ENCODE results near the gene AQP1. TPM values are rescaled to one million over a fixed set of nuclear protein-coding genes. Genes with fewer than 3 reads are reported as not detected.

AQP1 gene
- total and polyA plus RNA-seq, 11 donors: 113 to 420 (median 210) TPM

DNA sequence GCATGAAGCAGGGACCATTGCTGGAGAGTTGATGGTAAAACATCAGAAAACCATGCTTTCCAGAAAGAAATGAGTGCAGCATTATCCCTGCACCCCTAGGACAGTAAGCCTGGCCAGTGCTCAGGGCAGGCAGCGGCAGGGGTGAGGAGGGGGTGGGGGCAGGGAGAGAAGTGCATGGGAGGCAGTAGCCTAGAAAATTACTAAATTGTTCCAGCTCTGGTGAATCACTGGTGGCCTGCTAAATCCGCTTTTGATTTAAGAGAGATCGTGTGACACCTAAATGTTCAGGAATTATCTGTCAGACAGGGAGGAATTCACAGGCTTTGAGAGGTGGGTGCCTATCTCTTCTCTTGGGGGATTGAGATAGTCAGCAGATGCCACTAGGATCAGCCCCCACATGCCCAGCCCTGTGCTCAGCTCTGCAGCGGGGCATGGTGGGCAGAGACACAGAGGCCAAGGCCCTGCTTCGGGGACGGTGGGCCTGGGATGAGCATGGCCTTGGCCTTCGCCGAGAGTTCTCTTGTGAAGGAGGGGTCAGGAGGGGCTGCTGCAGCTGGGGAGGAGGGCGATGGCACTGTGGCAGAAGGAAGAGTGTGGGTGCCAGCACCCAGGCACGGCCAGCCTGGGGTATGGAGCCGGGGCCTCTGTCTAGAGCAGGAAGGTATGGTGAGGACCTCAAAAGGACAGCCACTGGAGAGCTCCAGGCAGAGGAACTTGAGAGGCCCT is 5.0 kb upstream of the AQP1 start:
- no peak for DNase-seq
- no peak for ATAC-seq
- TF ChIP-seq POLR2A (IDR thresholded peaks at IDR 0.05): no peak
- TF ChIP-seq, protein P1, sequence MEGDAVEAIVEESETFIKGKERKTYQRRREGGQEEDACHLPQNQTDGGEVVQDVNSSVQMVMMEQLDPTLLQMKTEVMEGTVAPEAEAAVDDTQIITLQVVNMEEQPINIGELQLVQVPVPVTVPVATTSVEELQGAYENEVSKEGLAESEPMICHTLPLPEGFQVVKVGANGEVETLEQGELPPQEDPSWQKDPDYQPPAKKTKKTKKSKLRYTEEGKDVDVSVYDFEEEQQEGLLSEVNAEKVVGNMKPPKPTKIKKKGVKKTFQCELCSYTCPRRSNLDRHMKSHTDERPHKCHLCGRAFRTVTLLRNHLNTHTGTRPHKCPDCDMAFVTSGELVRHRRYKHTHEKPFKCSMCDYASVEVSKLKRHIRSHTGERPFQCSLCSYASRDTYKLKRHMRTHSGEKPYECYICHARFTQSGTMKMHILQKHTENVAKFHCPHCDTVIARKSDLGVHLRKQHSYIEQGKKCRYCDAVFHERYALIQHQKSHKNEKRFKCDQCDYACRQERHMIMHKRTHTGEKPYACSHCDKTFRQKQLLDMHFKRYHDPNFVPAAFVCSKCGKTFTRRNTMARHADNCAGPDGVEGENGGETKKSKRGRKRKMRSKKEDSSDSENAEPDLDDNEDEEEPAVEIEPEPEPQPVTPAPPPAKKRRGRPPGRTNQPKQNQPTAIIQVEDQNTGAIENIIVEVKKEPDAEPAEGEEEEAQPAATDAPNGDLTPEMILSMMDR (IDR thresholded peaks at IDR 0.05): no peak
- intact Hi-C loops (cut with DNase I): loop anchor here in 2 of 10 donors (5.0 kb wide), 2 partner anchors 34 to 89 kb away; no protein-coding TSS in a partner anchor
- H3K4me3 ChIP-seq: no peak overlapping the region
- 90 to 95% (median 94%) methylated on average over 11 of the region's 11 CpGs for WGBS, 4 donors
- H3K4me1 ChIP-seq: peaks cover 9 to 73% (median 62%) of the 10 kb centered on the region in 12 donors
- no peaks in the 10 kb centered on the region for H3K36me3 ChIP-seq
- H3K27ac ChIP-seq: peak overlapping the region in 11 of 12 donors; percentile 32 to 72 (median 64)
- no peaks in the 10 kb centered on the region for H3K27me3 ChIP-seq
- H3K9me3 ChIP-seq: no peaks in the 10 kb centered on the region

DNA sequence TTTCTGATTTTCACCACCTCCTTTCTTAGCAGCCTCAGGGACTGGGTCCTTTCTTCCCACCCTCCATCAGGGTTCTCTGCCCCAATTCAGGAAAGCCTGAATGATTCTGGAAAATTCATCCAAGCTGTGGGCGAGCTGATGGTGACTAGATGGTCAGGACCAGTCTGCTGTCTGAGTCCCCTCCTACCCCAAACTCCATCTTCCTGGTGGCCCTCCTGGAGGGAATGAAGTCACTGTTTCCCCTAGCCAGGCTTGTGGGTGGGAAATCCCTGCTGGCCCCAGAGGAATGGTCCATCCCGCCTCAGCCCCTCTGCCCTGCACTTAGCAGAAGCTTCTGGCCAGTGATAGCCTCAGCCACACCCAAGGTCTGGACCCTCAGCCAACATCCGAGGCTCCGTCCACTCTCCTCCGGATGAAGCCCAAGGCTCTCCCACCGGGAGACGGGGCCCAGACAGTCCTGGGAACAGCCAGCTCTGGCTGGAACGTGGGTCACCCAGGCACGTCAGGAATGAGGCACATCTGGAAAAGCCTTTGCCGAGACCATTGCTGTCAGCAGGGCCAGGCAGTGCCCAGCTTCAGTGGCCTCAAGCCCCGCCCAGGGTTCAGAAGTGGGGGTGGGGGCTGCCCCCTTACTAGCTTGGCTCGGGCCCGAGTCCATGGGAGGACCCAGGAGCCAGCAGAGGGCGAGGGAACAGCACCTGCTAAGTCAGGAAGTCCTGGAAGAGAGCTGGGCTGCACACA is 4.0 kb upstream of the AQP1 start:
- Histone ChIP-seq H3K4me1 (peaks cover 9 to 82% (median 68%) of the 10 kb centered on the region in 12 donors), H3K27ac (peak overlapping the region in 11 of 12 donors; percentile 27 to 72 (median 64)), H3K36me3 (no peaks in the 10 kb centered on the region), H3K4me3 (no peak overlapping the region), H3K27me3 (no peaks in the 10 kb centered on the region), H3K9me3 (no peaks in the 10 kb centered on the region)
- intact Hi-C loops (cut with DNase I): loop anchor here in 2 of 10 donors (5.0 kb wide), 2 partner anchors 35 to 90 kb away; no protein-coding TSS in a partner anchor
- 33 to 40% (median 36%) methylated on average over 3 to 14 of the region's 14 CpGs for WGBS, 4 donors
- ATAC-seq (peak in 3 of 4 donors; percentile 3 to 26 (median 23)), DNase-seq (peak in 2 of 5 donors; percentile 53 to 57)
- TF ChIP-seq, protein P1 (IDR thresholded peaks at IDR 0.05): no peak
- TF ChIP-seq POLR2A (IDR thresholded peaks at IDR 0.05): no peak

DNA sequence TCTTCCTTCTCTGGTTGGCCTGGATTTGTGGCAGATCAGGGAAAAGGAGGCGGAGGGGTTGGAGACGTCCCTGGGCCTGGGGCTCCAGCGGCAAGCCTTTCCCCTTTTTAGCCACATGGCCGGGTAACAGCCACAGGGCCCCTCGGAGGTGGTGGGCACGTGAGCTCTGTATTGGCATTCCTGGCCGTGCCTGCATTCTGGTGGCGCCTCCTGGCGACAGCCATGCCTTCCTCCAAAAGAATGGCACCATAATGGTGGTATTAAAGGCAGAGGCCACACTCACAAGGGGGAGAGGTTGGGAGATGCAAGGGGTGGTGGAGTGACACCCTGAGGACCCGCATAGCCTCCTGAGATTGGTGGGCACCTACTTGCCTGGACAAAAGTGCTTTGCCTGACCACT is 3.0 kb upstream of the AQP1 start:
- H3K27ac ChIP-seq: peak overlapping the region in 6 of 12 donors; percentile 63 to 71 (median 64)
- 73 to 86% (median 81%) methylated on average over 8 to 10 of the region's 10 CpGs for WGBS, 4 donors
- no peaks in the 10 kb centered on the region for H3K27me3 ChIP-seq
- ATAC-seq (no peak), DNase-seq (no peak)
- no peak overlapping the region for H3K4me3 ChIP-seq
- TF ChIP-seq POLR2A (IDR thresholded peaks at IDR 0.05): no peak
- TF ChIP-seq, protein P1 (IDR thresholded peaks at IDR 0.05): no peak
- H3K4me1 ChIP-seq: peaks cover 9 to 92% (median 69%) of the 10 kb centered on the region in 12 donors
- no peaks in the 10 kb centered on the region for H3K9me3 ChIP-seq
- no peaks in the 10 kb centered on the region for H3K36me3 ChIP-seq
- intact Hi-C loops (cut with DNase I): loop anchor here in 2 of 10 donors (5.0 kb wide), 2 partner anchors 36 to 91 kb away; no protein-coding TSS in a partner anchor

- TF ChIP-seq, protein P1 (IDR thresholded peaks at IDR 0.05): no peak
- TF ChIP-seq POLR2A (IDR thresholded peaks at IDR 0.05): no peak
- peak overlapping the region in 5 of 12 donors; percentile 14 to 86 (median 80) for H3K27ac ChIP-seq
- peaks cover 9 to 98% (median 75%) of the 10 kb centered on the region in 12 donors for H3K4me1 ChIP-seq
- WGBS, 4 donors: 90 to 98% (median 91%) methylated on average over 6 of the region's 6 CpGs
- no peaks in the 10 kb centered on the region for H3K36me3 ChIP-seq
- no peaks in the 10 kb centered on the region for H3K27me3 ChIP-seq
- intact Hi-C loops (cut with DNase I): loop anchor here in 2 of 10 donors (5.0 kb wide), 2 partner anchors 37 to 92 kb away; no protein-coding TSS in a partner anchor
- no peak overlapping the region for H3K4me3 ChIP-seq
- no peak for ATAC-seq
- H3K9me3 ChIP-seq: no peaks in the 10 kb centered on the region
- no peak for DNase-seq
Measured at GRCh38 chr7:30909431-30909830, 2.2 kb upstream of the AQP1 start.
